SKM-1 (cell line): ENCODE data around the gene IRS2.

Source experiments
- DNase-seq: peaks from one replicate; lab custom pipeline; 2025; ENCODE audit not compliant: unreplicated experiment; lab: John Stamatoyannopoulos, UW

Gene IRS2

DNA sequence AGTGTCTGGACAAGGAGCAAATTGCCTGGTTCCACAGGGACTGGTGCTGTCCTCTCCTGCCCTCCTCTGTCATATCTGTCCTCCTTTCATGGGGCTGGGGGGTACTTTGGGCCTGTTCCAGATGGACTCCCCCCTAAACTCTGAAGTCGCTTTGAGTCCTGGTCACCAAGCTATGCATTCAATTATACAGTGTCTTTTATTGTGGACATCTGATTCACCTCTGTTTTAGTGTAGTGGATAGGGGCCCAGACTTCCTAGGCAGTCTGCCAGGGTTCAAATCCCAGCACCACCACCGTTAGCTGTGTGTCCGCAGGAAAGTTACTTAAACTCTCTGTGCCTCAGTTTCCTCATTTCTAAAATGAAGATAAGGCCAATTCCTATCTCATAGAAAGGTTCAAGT, 21.0 kb upstream of the IRS2 start:
- no peak for DNase-seq

DNA sequence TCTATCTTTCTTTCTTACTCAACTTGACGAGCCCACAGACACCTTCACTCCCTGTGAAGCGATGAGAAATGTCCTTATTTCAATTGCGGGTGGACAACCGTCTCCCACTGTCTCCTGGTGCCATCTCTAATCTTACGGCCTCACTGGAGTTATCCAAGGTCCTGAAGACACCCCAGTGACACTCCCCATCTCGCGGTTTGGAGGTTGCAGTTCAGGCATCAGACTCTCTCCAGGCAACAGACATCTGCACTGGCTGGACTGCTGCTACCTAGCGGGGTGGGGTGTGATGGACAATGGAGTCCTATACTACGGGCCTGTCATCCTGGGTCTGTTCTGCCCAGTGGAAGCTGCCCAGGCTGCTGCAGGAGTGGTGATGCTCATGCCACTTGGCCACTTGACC, 18.3 kb upstream of the IRS2 start:
- DNase-seq, result no peak

DNA sequence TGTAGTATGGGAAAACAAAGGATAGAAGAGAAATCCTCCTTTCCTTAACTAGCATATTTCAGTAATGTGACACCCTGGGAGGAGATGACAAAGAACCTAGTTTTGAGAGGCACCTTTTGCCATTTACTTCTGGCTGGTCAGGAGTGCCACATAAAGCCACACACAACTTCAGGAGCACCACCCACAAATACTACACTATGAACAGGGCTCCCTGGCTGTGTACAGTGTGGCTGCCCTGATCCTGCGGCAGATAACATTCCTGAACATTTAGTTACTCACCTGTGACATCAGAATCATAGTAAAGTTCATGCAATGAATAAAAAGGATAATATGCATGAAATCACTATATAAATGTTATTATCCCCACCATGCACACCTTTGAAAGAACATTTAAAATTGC, 17.4 kb upstream of the IRS2 start:
- no peak for DNase-seq

DNA sequence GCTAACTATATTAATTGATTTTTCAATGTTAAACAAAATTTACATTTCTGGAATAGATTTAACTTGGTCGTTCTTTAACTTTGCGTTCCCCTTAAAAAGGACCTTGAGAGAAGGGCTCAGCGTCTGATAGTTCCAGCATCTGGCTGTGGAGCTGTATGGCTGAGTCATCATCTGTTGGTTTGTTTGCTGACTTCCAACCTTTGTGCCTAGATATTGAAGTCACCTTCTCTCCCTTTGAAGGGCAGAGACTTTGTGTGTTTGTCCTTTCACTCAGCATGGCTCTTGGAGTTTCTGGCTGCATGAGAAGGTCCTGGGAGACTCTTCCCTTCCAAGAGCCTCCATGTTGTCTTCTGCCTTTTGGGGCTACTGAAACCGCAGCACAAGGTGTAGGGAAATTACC, 16.6 kb upstream of the IRS2 start:
- no peak for DNase-seq

GRCh38 chr13:109795011-109795410, 8.6 kb upstream of the IRS2 start:
- no peak for DNase-seq

DNA sequence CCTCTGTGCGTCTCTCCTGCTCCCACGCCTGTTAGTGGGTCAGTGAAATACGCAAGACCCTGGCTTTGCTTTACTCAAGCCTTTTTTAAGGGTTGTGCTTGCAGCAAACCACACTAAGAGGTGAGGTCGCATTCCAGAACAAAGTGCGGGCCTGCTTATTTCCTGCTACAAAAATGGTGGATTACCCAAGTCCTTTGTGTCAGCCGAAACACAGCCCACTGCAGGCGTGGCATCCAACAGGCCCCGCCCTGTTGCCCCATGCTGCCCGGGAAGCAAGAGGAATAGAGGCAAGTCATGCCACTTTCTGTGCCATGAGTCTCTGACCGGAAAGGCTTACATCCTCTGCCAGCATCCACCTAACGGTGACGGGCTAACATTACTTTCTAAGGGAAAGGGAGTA, 7.7 kb upstream of the IRS2 start:
- DNase-seq, result no peak

DNA sequence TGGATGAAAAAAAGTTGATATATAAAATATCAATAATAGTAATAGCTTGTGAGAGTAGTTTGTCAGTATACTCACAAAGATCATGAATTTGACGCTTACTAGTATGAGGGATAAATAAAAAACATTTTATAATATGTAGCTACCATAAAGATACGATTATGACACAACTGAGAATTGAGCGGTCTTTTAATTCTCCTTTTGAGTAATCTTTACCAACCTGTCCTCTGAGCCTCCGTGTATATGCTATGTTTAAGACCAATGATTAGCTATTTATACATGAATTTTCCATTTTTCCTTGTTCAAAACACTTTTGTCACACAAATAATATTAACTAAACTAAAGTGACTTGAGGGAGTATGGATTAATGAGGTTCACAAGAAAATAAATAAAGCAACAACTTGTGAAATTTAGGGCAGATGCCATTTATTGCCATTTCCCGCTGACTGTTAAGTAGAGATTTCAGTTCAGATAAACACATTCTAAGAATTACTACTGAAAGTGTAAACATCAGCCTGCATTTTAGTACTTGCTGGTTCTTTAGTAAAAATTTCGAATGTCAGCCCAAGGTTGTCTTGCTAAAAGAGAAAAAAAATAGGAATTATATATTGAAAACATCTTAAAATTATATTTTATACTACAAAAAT, 6.2 kb upstream of the IRS2 start:
- no peak for DNase-seq

GRCh38 chr13:109790942-109791605, 4.7 kb upstream of the IRS2 start:
- peak; percentile 93 for DNase-seq

- DNase-seq, result no peak
Measured at GRCh38 chr13:109790086-109790485, 3.7 kb upstream of the IRS2 start.

- no peak for DNase-seq
Measured at GRCh38 chr13:109789262-109789661, 2.9 kb upstream of the IRS2 start.

- no peak for DNase-seq
Measured at GRCh38 chr13:109788372-109789111, 2.2 kb upstream of the IRS2 start.

DNA sequence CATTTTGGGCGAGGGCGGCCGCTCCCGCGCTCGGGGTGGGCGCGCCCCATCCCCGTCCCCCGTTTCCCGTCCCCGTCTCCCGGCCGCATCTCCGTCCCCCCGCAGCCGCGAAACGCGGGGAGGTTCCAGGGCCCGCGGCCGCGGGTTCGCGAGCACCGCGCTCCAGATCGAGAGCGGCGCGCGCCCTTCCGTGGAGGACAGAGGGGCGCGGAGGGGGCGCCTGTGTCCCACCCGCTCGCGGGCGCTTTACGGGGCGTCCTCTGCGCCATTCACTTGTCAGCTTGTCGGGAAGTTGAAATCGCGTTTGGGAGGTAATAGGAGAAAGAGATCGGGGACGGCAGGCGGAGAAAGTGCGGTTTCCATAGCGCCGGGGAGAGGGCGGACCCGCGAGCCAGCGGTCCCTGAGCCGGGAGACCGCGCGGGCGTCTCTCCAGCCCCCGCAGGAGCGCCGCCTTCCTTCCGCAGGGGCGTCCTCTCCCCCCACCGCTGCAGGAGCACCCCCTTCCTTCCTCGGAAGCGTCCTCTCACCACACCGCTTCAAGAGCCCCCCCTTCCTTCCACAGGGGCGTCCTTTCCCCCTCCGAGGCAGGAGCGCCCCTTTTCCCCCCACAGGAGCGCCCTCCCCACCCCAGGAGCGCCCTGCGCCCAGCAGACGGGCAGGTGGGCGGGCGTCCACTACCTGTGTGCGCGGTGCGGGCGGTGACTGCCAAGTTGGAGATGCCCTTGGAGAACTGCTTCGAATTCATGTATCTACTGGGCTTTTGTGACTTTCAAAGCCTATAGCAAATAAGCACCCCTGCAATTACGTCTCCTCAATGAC, 962 bp upstream of the IRS2 start:
- no peak for DNase-seq

DNA sequence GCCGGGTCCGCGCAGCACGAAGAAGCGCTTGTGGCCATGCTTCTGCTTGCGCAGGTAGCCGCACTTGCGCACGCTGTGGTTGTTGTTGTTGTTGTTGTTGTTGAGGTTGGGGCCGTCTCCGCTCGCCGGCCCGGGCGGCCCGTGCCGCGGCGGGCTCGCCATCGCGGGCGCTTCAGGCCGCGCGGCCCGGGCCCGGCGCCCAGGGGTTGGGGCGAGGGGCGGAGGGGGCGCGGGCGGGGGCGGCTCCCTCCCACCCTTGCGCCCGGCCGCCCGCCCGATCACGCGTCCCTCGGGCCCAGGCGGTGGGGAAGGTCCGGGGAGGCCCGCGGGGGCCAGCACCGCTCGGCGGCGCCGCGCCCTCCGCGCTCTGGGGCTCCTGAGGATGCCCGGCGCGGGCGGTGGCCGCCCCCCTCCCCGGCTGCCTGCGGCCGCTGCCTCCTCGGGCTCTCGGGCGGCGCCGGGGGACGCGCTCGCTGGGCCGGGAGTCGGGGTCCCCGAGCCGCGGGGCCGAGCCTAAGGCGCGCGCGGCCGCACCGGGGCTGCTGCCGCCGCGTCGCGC, 412 bp downstream of the IRS2 start:
- no peak for DNase-seq

DNA sequence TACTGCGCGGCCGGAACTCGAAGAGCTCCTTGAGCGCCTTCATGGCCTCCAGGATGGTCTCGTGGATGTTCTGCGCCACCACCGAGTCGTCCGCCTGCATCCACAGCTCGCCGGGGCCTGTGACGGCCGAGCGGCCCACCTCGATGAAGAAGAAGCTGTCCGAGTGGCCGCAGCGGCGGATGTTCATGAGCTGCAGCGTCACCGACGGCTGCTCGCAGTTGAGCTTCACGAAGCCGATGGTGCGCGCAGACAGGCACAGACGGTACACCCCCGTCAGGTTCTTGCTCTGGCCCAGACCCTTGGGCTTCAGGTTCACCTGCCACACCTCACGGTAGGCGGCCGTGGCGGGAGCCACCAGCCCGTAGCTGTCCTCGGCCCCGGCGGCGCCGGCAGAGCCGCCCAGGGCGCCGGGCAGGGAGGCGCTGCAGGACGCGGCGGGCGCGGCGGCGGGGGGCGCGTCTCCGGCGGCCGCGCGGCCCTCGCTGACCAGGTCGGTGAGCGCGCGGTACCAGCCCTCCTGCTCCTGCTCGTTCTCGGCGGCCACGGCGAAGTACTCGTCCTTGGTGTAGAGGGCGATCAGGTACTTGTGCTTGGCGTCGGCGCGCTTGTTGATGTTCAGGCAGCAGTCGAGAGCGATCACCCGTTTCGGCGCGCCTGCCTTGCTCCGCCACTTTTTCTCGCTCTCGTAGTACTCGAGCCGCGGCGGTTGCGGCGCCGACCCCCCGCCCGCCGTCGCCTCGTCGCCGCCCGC, 1.1 kb downstream of the IRS2 start:
- no peak for DNase-seq

DNA sequence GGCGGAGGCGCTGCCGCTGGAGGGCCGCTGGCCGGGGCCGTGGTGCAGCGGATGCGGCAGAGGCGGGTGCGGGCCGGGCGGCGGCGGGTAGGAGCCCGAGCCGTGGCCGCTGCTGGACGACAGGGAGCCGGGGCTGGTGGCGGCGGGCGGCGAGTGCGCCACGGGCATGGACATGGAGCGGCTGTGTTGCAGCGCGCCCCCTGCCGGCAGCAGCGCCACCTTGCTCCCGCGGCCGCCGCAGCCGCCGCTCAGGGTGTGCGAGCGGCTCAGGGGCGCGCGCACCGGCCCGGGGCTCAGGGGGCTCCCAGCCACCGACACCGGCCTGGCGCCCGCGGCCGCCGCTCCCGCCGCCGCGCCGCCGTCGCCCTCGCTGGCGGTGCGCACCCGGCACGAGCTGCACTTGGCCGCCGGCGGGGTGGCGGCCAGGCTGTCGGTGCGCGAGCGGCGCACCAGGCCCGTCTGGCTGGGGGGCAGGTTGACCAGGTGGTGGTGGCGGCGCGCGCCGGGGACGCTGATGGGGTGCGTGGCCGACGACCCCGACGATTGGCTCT, 1.7 kb downstream of the IRS2 start:
- peak; percentile 31 for DNase-seq

DNA sequence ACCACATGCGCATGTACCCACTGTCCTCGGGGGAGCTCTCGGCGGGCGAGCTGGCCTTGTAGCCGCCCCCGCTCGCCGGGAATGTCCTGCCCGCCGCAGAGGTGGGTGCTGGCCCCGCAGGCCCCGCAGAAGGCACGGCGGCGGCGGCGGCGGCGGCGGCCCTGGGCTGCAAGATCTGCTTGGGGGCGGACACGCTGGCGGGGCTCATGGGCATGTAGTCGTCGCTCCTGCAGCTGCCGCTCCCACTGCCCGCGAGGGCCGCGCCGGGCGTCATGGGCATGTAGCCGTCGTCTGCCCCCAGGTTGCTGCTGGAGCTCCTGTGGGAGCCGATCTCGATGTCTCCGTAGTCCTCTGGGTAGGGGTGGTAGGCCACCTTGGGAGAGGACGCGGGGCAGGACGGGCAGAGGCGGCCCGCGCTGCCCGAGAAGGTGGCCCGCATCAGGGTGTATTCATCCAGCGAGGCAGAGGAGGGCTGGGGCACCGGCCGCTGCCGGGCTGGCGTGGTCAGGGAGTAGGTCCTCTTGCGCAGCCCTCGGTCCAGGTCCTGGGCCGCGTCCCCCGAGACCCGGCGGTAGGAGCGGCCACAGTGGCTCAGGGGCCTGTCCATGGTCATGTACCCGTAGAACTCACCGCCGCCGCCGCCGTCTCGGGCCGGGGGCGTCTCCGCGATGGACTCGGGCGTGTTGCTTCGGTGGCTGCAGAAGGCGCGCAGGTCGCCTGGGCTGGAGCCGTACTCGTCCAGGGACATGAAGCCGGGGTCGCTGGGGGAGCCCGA, 2.4 kb downstream of the IRS2 start:
- no peak for DNase-seq

DNA sequence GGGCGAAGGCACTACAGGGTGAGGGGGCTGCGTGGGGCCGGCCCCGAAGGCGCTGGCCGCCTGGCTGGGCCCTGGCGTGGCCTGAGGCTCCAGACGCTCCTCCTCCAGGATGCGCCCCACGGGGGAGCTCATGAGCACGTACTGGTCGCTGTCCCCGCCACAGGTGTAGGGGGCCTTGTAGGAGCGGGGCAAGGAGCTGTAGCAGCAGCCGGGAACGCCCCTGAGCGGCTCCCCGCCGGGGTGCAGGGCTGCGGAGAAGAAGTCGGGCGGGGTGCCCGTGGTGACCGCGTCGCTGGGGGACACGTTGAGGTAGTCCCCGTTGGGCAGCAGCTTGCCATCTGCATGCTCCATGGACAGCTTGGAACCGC, 3.0 kb downstream of the IRS2 start:
- DNase-seq, result no peak

GRCh38 chr13:109782823-109783431, 3.5 kb downstream of the IRS2 start:
- DNase-seq, result no peak
